HG02870 (cell line): ENCODE data around the gene ICOSLG.
"Not testable (repeated sequence)": the region's sequence is repeated elsewhere in the genome, so short reads cannot be mapped to it uniquely, and the experiment has no call there.

Source experiments
- ATAC-seq: cut with Tn5 transposase; IDR thresholded peaks from one replicate; pipeline ENCODE4 v1.9.1; 2021; ENCODE audit warnings: mild to moderate bottlenecking, moderate library complexity; ENCODE audit not compliant: unreplicated experiment

ICOSLG gene

DNA sequence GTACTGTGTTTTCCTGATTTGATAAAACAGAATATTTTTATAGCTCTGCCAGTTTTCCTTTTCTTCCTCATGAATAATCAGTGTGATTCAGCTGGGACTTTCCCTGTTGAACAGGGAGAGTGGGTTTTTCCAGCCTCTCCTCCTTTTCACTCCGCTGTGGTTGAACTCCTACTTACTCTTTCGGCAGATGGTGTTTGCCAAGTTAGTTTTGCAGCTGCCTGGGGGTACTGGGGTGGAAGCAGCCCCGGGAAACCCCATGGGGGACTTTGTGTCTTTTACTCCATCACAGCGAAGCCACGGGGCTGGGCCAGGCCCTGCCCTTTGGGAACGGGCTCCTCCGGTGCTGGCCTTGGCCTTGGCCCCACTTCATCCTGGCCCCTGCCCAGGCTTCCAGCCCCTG is 55.9 kb downstream of the ICOSLG start:
- not testable (repeated sequence) for ATAC-seq

DNA sequence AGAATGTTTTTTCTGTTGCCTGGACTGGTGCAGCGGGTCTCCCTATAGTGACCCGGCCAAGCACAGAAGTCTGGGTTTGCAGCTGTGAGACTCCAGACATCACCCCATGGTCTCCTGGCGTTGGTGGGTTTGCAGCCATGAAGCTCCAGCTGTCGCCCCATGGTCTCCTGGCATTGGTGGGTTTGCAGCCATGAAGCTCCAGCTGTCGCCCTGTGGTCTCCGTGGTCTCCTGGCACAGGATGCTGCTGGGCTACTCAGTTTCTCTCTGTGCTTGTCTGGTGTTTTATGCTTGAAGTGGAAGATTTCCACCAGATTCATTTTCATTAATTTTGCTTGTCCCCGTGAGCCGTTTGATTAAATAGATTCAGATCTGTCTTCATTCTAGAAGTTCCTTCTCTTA is 58.5 kb downstream of the ICOSLG start:
- ATAC-seq = not testable (repeated sequence)

DNA sequence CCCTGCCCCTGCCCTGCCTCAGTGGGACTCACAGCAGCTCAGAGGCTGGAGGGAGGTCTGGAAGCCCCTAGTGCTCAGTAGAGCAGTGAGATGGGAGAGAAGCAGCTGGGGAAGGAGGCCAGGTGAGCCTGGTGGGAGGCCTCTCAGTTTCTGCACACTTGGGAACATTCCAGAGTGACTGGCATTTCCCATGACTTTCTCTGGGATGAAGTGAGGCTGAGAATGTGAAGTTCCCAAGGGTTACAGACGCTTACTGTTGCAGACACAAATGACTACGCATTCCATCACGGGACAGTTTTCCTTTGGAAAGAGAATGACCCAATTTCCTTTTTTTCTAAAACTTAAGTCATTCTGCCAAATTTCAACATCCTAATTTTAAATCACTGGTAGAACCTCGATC is 59.2 kb downstream of the ICOSLG start:
- not testable (repeated sequence) for ATAC-seq

DNA sequence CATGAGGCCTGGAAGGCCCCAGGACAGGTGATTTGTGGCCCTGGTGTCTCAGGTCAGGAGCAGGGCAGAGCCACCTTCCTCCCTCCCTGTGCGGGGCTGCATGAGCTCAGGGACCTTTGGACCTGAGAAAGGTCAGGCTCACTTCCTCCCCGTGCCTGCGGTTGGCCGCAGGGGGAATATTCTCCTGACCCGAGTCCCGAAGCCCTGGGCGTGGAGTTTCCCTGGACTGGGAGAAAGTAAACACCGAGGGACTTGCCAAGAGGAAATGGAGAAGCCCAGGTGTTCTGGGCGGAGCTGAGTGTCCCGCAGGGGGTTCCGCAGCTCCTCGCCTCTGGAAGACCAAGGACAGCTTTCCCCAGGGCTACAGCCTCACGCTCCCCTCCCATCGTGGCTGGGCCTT is 64.6 kb downstream of the ICOSLG start:
- not testable (repeated sequence) for ATAC-seq

DNA sequence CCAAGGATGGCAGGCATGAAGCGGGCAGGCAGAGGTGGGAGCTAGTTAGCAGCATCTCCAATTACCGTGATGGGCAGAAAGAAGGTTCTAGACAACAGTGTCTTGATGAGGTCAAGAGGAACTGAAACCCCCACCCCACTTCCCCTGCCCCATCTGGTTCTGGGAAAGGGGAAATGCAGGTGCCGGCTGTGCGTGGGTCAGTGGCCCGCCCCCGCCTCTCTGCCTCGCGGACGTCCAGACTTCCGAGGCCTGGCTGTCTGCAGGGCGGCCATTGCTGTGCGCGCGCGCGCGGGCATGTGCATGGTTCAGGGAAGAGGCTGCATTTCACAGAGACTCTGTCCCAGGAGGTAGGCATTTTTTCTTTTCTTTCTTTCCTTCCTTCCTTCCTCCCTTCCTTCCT is 65.6 kb downstream of the ICOSLG start:
- not testable (repeated sequence) for ATAC-seq
